K562 (cell line): Measurements from ENCODE around the gene FCSK. TPM values are rescaled to one million over a fixed set of nuclear protein-coding genes. Genes with fewer than 3 reads are reported as not detected.

Experiments
- ATAC-seq: fragments of 200-7000 bp; cut with Tn5 transposase; 3 replicates; pipeline ENCODE4 v1.9.1; 2020; ENCODE audit warnings: moderate library complexity
- BruUV-seq: library from RNA; stranded (reverse); fragments of 400-500 nt; replicated peaks from 2 replicates; lab custom pipeline; 2021; lab: Mats Ljungman, UMichigan
- CTCF ChIA-PET: fragments of 300-600 bp; formaldehyde crosslinking; extraction: SDS; loops from one replicate; lab custom pipeline; 2021; ENCODE audit warnings: low intra/inter-chr PET ratio; lab: Yijun Ruan, JAX
- POLR2A ChIA-PET: fragments of 300-600, 350-650 bp; sonication (Branson Sonifier 250); formaldehyde crosslinking; extraction: SDS; loops from one replicate; lab custom pipeline; 2021; ENCODE audit warnings: antibody characterized with exemption, inconsistent platforms; lab: Yijun Ruan, JAX
- DNase-seq, 4 experiments: peaks; one replicate each; pipeline versions ENCODE4 v3.0.0 to v3.0.0-alpha.2; 2011 to 2018; ENCODE audit warnings: low spot score in 3 of 4, mixed read lengths in 3 of 4; ENCODE audit errors: extremely low read depth in 1 of 4
- FAIRE-seq: peaks from 2 replicates; lab custom pipeline; 2011; peaks lifted over from hg19 to GRCh38; lab: Jason Lieb, UNC
- H2AFZ ChIP-seq: 2 replicates; pipeline ENCODE4 v1.6.0; 2011; ENCODE audit warnings: low read depth, low read length, control low read depth, inconsistent platforms
- H3K27ac ChIP-seq: fragments of 200-600 bp; 3 replicates; pipeline ENCODE4 v1.8.0; 2011; ENCODE audit warnings: low read depth, mild to moderate bottlenecking, control low read depth, inconsistent platforms, low read length, moderate library complexity, mixed read lengths; ENCODE audit errors: extremely low read depth
- H3K27me3 ChIP-seq, 2 experiments: fragments of 300-600 bp in 1 of 2; 2 replicates in 1 of 2; 3 replicates in 1 of 2; pipeline versions ENCODE4 v1.6.0 to v1.8.0; 2011; ENCODE audit warnings: inconsistent platforms in 2 of 2, low read length in 2 of 2, mild to moderate bottlenecking in 1 of 2, mixed read lengths in 1 of 2, moderate library complexity in 1 of 2; ENCODE audit not compliant: control insufficient read depth in 2 of 2, insufficient read depth in 2 of 2
- H3K36me3 ChIP-seq: fragments of 300-600 bp; 3 replicates; pipeline ENCODE4 v1.8.0; 2011; ENCODE audit warnings: mild to moderate bottlenecking, low read length, inconsistent platforms; ENCODE audit not compliant: control insufficient read depth, insufficient read depth
- H3K4me1 ChIP-seq, 2 experiments: fragments of 200-600 bp in 1 of 2; replicated peaks in 1 of 2; 2 replicates in 1 of 2; 3 replicates in 1 of 2; pipeline versions ENCODE4 v1.5.1 to v1.8.0; 2011; ENCODE audit warnings: inconsistent platforms in 2 of 2, low read length in 2 of 2, mild to moderate bottlenecking in 1 of 2, mixed read lengths in 1 of 2, moderate library complexity in 1 of 2; ENCODE audit not compliant: control insufficient read depth in 2 of 2, insufficient read depth in 2 of 2
- H3K4me2 ChIP-seq: 2 replicates; pipeline ENCODE4 v1.6.1; 2011; ENCODE audit warnings: low read length, control low read depth, inconsistent platforms, mixed read lengths; ENCODE audit not compliant: insufficient read depth
- H3K4me3 ChIP-seq: fragments of 200-600 bp; sonication (generic), shearing (Covaris generic); 2 replicates; pipeline ENCODE4 v1.5.1; 2016; ENCODE audit warnings: control low read depth, inconsistent platforms
- H3K79me2 ChIP-seq: fragments of 200-600 bp; 3 replicates; pipeline ENCODE4 v1.8.0; 2011; ENCODE audit warnings: low read length, inconsistent platforms; ENCODE audit not compliant: control insufficient read depth, insufficient read depth
- H3K9ac ChIP-seq, 2 experiments: 2 replicates each; pipeline versions ENCODE4 v1.6.0 to v1.6.1; 2011; ENCODE audit warnings: low read depth in 2 of 2, low read length in 2 of 2, control low read depth in 1 of 2, inconsistent platforms in 1 of 2, mild to moderate bottlenecking in 1 of 2, mixed read lengths in 1 of 2; ENCODE audit not compliant: insufficient read depth in 1 of 2
- H3K9me1 ChIP-seq: one replicate; pipeline ENCODE4 v1.6.0; 2011; ENCODE audit warnings: inconsistent platforms, mild to moderate bottlenecking, low read length, moderate library complexity; ENCODE audit not compliant: control insufficient read depth, insufficient read depth
- H3K9me3 ChIP-seq: replicated peaks from 2 replicates; pipeline ENCODE4 v1.5.1; 2011; ENCODE audit warnings: low read depth, low read length, inconsistent platforms; ENCODE audit not compliant: control insufficient read depth, insufficient read depth
- H4K20me1 ChIP-seq: replicated peaks from 2 replicates; pipeline ENCODE4 v1.6.1; 2011; ENCODE audit warnings: low read length, inconsistent platforms, mixed read lengths; ENCODE audit not compliant: control insufficient read depth, insufficient read depth
- JUN ChIP-seq, 2 experiments: sonication (generic) in 1 of 2; formaldehyde crosslinking in 1 of 2; IDR thresholded peaks; 2 replicates each; pipeline versions ENCODE4 v1.6.1 to v1.8.0; 2012 to 2022; ENCODE audit warnings: borderline replicate concordance in 2 of 2, mild to moderate bottlenecking in 2 of 2, improper control_type of control experiment in 1 of 2, low read depth in 1 of 2, low read length in 1 of 2, missing genetic modification reagents in 1 of 2
- NBN ChIP-seq: fragments of 450-650 bp; IDR thresholded peaks from 2 replicates; pipeline ENCODE4 v1.6.1; 2016; ENCODE audit warnings: low read depth, mild to moderate bottlenecking
- NEUROD1 ChIP-seq: fragments of 150-350 bp; IDR thresholded peaks from 2 replicates; pipeline ENCODE4 v1.6.1; 2014; ENCODE audit warnings: borderline replicate concordance, low read length, low read depth; ENCODE audit not compliant: partially characterized antibody
- NFIX ChIP-seq: fragments of 250-450 bp; sonication (Bioruptor Pico); IDR thresholded peaks from 2 replicates; pipeline ENCODE4 v1.4.0; 2020; ENCODE audit warnings: low read depth, mild to moderate bottlenecking, moderate library complexity
- ZKSCAN8 ChIP-seq: fragments of 200-800 bp; sonication (Bioruptor generic); IDR thresholded peaks from 2 replicates; pipeline ENCODE4 v1.6.1; 2016; ENCODE audit warnings: missing genetic modification characterization, missing compliant biosample characterization
- ZNF274 ChIP-seq: IDR thresholded peaks from 2 replicates; pipeline ENCODE4 v1.6.1; 2011; ENCODE audit warnings: low read depth, mild to moderate bottlenecking, low read length, moderate library complexity, borderline replicate concordance
- WGBS: fragments of 100-300 bp; shearing (Covaris generic); methylation state at CpG from one replicate; pipeline ENCODE4 v1.1.6; 2016; ENCODE audit warnings: low coverage, mixed read lengths; ENCODE audit not compliant: insufficient coverage; ENCODE audit errors: missing lambda C conversion rate; 5-methylcytosine and 5-hydroxymethylcytosine counted together
- in situ Hi-C: fragments of 300-500 bp; cut with MboI; formaldehyde crosslinking; loops from 4 replicates; pipeline ENCODE4 v1.15.0; 2018; ENCODE audit warnings: inconsistent platforms, mixed read lengths
- intact Hi-C: fragments of 100-400 bp; cut with micrococcal nuclease; formaldehyde crosslinking; loops from 2 replicates; pipeline ENCODE4 v1.14.2; 2022
- polyA plus RNA-seq, 8 experiments: library from polyadenylated mRNA; depleted of rRNA in 4 of 8; stranded (reverse) in 5 of 8; unstranded in 3 of 8; fragments of >200 nt; fragmentation: Nextera tagmentation in 2 of 8; fragmentation: Illumina TruSeq in 1 of 8; extraction: Ambion mirVana in 2 of 8; extraction: Trizol in 1 of 8; gene quantifications; 2 replicates each; pipeline versions ENCODE4 v1.2.1 to v1.2.3, GENCODE V29; 2011 to 2014; ENCODE audit warnings: inconsistent platforms in 1 of 8, missing spikeins in 1 of 8
- total RNA-seq, 7 experiments: library from RNA; depleted of rRNA in 6 of 7; stranded (reverse); fragments of >200 nt in 6 of 7; fragmentation: Illumina TruSeq in 2 of 7; extraction: Trizol in 2 of 7; gene quantifications; 2 replicates each; pipeline versions ENCODE4 v1.2.1 to v1.2.3, GENCODE V29; 2011 to 2021; ENCODE audit warnings: low replicate concordance in 1 of 7
- TF ChIP-seq, protein P1 (sequence below): fragments of 450-650 bp; IDR thresholded peaks from 2 replicates; pipeline ENCODE4 v1.7.0; 2016; ENCODE audit warnings: borderline replicate concordance
- TF ChIP-seq, protein P2 (sequence below), 2 experiments: fragments of 150-350 bp in 1 of 2; IDR thresholded peaks; 2 replicates each; pipeline ENCODE4 v1.6.1; 2012 to 2016; ENCODE audit warnings: low read depth in 2 of 2, low read length in 2 of 2, mild to moderate bottlenecking in 1 of 2, moderate library complexity in 1 of 2
- TF ChIP-seq, protein P3 (sequence below): sonication (generic); formaldehyde crosslinking; IDR thresholded peaks from 2 replicates; pipeline ENCODE4 v1.8.0; 2022; ENCODE audit warnings: mild to moderate bottlenecking, missing genetic modification reagents, borderline replicate concordance

Gene FCSK
- total and polyA plus RNA-seq, 9 of the 15 experiments (the other 6 are each of a cell fraction or from before 2014, with no cell fraction given), result 0.92 to 18.6 (median 8.3) TPM

DNA sequence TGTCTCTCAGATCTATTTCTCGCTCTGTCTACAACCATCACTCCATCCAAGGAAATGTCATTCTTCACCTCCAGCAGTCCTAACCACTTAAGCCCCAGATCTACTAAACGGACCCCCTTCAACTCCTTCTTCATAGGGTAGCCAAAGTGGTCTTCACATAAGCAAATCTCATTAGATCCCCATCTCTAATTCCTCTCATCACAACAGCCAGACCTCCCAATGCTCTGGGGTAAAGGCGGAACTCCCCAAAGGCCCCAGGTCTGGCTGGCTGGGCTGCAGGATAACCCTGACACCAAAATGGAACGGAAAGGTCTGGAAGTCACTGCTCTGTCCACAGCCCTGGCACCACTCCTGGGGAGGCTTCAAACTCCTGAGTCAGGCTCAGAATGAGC, 26.6 kb upstream of the FCSK start (continued):
- TF ChIP-seq, protein P1, sequence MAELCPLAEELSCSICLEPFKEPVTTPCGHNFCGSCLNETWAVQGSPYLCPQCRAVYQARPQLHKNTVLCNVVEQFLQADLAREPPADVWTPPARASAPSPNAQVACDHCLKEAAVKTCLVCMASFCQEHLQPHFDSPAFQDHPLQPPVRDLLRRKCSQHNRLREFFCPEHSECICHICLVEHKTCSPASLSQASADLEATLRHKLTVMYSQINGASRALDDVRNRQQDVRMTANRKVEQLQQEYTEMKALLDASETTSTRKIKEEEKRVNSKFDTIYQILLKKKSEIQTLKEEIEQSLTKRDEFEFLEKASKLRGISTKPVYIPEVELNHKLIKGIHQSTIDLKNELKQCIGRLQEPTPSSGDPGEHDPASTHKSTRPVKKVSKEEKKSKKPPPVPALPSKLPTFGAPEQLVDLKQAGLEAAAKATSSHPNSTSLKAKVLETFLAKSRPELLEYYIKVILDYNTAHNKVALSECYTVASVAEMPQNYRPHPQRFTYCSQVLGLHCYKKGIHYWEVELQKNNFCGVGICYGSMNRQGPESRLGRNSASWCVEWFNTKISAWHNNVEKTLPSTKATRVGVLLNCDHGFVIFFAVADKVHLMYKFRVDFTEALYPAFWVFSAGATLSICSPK, result no peak

DNA sequence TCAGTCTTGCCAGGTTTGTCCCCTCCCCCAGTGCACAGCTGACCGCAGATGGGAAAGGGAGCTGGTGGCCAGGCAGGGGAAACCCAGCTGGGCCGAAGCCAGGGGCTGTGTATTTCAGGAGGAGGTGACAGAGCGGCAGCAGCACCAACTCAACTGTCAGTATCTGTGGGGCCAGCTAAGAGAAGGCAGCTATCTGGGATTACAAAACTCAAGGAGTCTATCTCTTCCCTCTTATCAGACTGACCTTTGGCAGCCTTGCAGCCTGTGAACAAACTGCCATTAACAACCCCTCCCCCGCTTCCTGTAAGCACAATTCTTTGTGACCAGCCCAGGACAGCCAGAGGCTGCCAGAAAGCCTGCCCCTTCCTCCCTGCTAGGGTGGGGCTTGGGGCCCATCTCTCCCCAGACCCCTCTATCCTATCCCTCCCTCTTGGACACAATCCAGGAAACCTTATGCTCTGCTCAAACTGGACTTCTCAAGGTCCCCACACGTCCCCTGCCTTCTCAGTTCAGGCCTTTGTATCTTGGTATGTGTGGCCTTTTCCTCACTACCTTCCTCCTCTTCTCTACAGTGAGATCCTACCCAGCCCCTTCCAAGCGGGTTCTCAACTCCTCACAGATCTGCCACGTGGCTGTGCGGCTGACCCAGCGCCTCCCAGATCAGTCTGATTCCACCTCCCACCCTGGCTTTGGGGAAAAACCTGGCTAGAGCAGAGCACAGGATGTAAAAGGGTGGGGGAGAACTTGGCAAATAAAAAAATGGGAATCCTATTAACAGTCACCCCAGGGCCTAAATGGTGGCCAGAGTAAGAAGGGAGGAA, 26.0 kb upstream of the FCSK start:
- ChIA-PET POLR2A (interaction anchor here (0.5 to 1.6 kb wide), 10 partner anchors 9 to 1092 kb away, joined by 3 to 14 read pairs (median 4); no protein-coding TSS in a partner anchor), CTCF (no interaction called here)
- intact Hi-C loops (loop anchor here (1.0 to 2.0 kb wide), 4 partner anchors 9 to 96 kb away; no protein-coding TSS in a partner anchor), in situ Hi-C loops (no loop called here)
- Histone ChIP-seq H2AFZ (0 out of 2 replicates have a peak overlapping the region, but pooled peaks have one; percentile 6), H3K4me3 (no peak overlapping the region; the same call in 1 of the 2 replicates), H3K4me2 (peak overlapping the region; percentile 67), H3K36me3 (peaks cover 50% of the 10 kb centered on the region), H3K9me1 (no peaks in the 10 kb centered on the region), H3K9me3 (no peaks in the 10 kb centered on the region), H3K4me1 (peaks cover 75 to 78% of the 10 kb centered on the region in 2 experiments), H3K27me3 (no peaks in the 10 kb centered on the region), H3K79me2 (peaks cover 91% of the 10 kb centered on the region), H3K9ac (peak overlapping the region; percentile 85 to 93), H3K27ac (peak overlapping the region; percentile 98), H4K20me1 (0 out of 2 replicates have a peak, but pooled peaks cover 3% of the 10 kb centered on the region)
- DNase-seq (peak; percentile 90 to 99 (median 93)), FAIRE-seq (peak; percentile 97), ATAC-seq (peak; percentile 83)
- BruUV-seq, result TSS peak; percentile 98
- 1% methylated on average over 9 of the region's 9 CpGs for WGBS
- TF ChIP-seq, protein P2, sequence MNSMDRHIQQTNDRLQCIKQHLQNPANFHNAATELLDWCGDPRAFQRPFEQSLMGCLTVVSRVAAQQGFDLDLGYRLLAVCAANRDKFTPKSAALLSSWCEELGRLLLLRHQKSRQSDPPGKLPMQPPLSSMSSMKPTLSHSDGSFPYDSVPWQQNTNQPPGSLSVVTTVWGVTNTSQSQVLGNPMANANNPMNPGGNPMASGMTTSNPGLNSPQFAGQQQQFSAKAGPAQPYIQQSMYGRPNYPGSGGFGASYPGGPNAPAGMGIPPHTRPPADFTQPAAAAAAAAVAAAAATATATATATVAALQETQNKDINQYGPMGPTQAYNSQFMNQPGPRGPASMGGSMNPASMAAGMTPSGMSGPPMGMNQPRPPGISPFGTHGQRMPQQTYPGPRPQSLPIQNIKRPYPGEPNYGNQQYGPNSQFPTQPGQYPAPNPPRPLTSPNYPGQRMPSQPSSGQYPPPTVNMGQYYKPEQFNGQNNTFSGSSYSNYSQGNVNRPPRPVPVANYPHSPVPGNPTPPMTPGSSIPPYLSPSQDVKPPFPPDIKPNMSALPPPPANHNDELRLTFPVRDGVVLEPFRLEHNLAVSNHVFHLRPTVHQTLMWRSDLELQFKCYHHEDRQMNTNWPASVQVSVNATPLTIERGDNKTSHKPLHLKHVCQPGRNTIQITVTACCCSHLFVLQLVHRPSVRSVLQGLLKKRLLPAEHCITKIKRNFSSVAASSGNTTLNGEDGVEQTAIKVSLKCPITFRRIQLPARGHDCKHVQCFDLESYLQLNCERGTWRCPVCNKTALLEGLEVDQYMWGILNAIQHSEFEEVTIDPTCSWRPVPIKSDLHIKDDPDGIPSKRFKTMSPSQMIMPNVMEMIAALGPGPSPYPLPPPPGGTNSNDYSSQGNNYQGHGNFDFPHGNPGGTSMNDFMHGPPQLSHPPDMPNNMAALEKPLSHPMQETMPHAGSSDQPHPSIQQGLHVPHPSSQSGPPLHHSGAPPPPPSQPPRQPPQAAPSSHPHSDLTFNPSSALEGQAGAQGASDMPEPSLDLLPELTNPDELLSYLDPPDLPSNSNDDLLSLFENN (IDR thresholded peaks at IDR 0.05; ENCODE audit: low read depth in 2 of 2, low read length in 2 of 2), result peak in 1 of 2 experiments; percentile 96; a peak in 2 of 4 replicates
- no peak for TF ChIP-seq NFIX
- peak; percentile 79 for TF ChIP-seq ZNF274
- TF ChIP-seq NEUROD1, result peak; percentile 93
- peak; percentile 99 for TF ChIP-seq NBN
- TF ChIP-seq, protein P3, sequence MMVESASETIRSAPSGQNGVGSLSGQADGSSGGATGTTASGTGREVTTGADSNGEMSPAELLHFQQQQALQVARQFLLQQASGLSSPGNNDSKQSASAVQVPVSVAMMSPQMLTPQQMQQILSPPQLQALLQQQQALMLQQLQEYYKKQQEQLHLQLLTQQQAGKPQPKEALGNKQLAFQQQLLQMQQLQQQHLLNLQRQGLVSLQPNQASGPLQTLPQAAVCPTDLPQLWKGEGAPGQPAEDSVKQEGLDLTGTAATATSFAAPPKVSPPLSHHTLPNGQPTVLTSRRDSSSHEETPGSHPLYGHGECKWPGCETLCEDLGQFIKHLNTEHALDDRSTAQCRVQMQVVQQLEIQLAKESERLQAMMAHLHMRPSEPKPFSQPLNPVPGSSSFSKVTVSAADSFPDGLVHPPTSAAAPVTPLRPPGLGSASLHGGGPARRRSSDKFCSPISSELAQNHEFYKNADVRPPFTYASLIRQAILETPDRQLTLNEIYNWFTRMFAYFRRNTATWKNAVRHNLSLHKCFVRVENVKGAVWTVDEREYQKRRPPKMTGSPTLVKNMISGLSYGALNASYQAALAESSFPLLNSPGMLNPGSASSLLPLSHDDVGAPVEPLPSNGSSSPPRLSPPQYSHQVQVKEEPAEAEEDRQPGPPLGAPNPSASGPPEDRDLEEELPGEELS (CRISPR knock-in tag), result no peak
- TF ChIP-seq JUN (IDR thresholded peaks at IDR 0.05; ENCODE audit: borderline replicate concordance, low read depth, low read length), result peak; percentile 95
- TF ChIP-seq JUN (CRISPR knock-in tag; IDR thresholded peaks at IDR 0.05; ENCODE audit: borderline replicate concordance), result no peak; the same call in 1 of the 2 replicates
- peak; percentile 88 for TF ChIP-seq ZKSCAN8
